Kidney (tissue), 22 donors: ENCODE results near the gene SRPK2. TPM values are rescaled to one million over a fixed set of nuclear protein-coding genes. Genes with fewer than 3 reads are reported as not detected.
"Not testable (repeated sequence)": the region's sequence is repeated elsewhere in the genome, so short reads cannot be mapped to it uniquely, and the experiment has no call there.

Experiments
- DNase-seq, 5 donors: peaks; one replicate each; pipeline ENCODE4 v3.0.0-alpha.2; 2013 to 2020
- FAIRE-seq: peaks from 2 replicates; lab custom pipeline; 2012; peaks lifted over from hg19 to GRCh38; lab: Jason Lieb, UNC
- H3K27ac ChIP-seq, 2 donors: one replicate each; pipeline ENCODE4 v1.7.0; 2013; ENCODE audit warnings: low read depth in 2 of 2, low read length in 2 of 2, inconsistent platforms in 1 of 2
- H3K27me3 ChIP-seq: one replicate; pipeline ENCODE4 v1.7.1; 2013; ENCODE audit warnings: low read length, inconsistent platforms; ENCODE audit not compliant: control insufficient read depth, insufficient read depth
- H3K36me3 ChIP-seq, 3 donors: one replicate each; pipeline versions ENCODE4 v1.7.0 to v1.7.1; 2013; ENCODE audit warnings: low read length in 3 of 3, control low read depth in 1 of 3, inconsistent platforms in 1 of 3; ENCODE audit not compliant: insufficient read depth in 3 of 3, control insufficient read depth in 2 of 3
- H3K4me1 ChIP-seq, 3 donors: one replicate each; pipeline versions ENCODE4 v1.7.0 to v1.7.1; 2013; ENCODE audit warnings: low read length in 3 of 3, inconsistent platforms in 1 of 3, low read depth in 1 of 3; ENCODE audit not compliant: control insufficient read depth in 2 of 3, insufficient read depth in 2 of 3
- H3K4me3 ChIP-seq, 3 donors: one replicate each; pipeline versions ENCODE4 v1.7.0 to v1.8.1; 2013; ENCODE audit warnings: low read length in 3 of 3, control low read depth in 1 of 3, inconsistent platforms in 1 of 3
- H3K9ac ChIP-seq, 3 donors: one replicate each; pipeline versions ENCODE4 v1.7.0 to v1.7.1; 2013; ENCODE audit warnings: low read length in 3 of 3, control low read depth in 1 of 3, inconsistent platforms in 1 of 3
- H3K9me3 ChIP-seq, 3 donors: one replicate each; pipeline versions ENCODE4 v1.7.0 to v1.7.1; 2013; ENCODE audit warnings: low read length in 3 of 3, control low read depth in 1 of 3, inconsistent platforms in 1 of 3; ENCODE audit not compliant: control insufficient read depth in 2 of 3, insufficient read depth in 1 of 3
- CTCF ChIP-seq: IDR thresholded peaks from 3 replicates; pipeline ENCODE4 v1.5.1; 2012; ENCODE audit warnings: mild to moderate bottlenecking, moderate library complexity, borderline replicate concordance; ENCODE audit not compliant: insufficient read depth; ENCODE audit errors: extremely low read depth
- intact Hi-C: fragments of 100-400 bp; cut with DNase I; formaldehyde crosslinking; loops from one replicate; pipeline ENCODE4 v1.11.1; 2022
- long read RNA-seq, 10 donors: library from polyadenylated mRNA in 1 of 10; unstranded in 1 of 10; transcript quantifications; one replicate each; pipeline ENCODE4 v2.0.0 and lab custom pipeline, GENCODE V29; 2021 to 2026
- polyA plus RNA-seq: library from polyadenylated mRNA; stranded (reverse); fragments of 350-450 nt; fragmentation: Illumina TruSeq; extraction: RNeasy Lipid Tissue Mini Kit (QIAGEN cat#74804); gene quantifications from one replicate; pipeline ENCODE4 v1.2.3, GENCODE V29; 2014; ENCODE audit warnings: low read depth, low replicate concordance; ENCODE audit not compliant: insufficient read depth
- total RNA-seq: library from RNA; stranded (reverse); fragmentation: NEBNext Ultra II Directional; extraction: Animal tissue kit (Norgen Biotek cat#: 25700); gene quantifications from one replicate; pipeline ENCODE4 v1.2.1, GENCODE V29; 2021
- donor health status: control.
- donor health status: control.
- donor health status: control.
- donor health status: control.
- donor health status: control.
- donor health status: DM: yes; HTN: yes; CAD: no.
- donor health status: Normal renal cell carcinoma (clear cell type).

The SRPK2 gene
- total RNA-seq (43.1 TPM), polyA plus RNA-seq (9.9 TPM)
- long read RNA-seq, donor 1, partial matches to known transcripts, result 12 of 12 reads
- long read RNA-seq, donor 1, other reads (novel, unspliced or antisense), result 0 of 12 reads
- long read RNA-seq, donor 2, partial matches to known transcripts, result 21 of 23 reads
- long read RNA-seq, donor 2, other reads (novel, unspliced or antisense), result 0 of 23 reads
- long read RNA-seq, donor 3, partial matches to known transcripts, result 12 of 13 reads
- long read RNA-seq, donor 3, other reads (novel, unspliced or antisense), result 0 of 13 reads
- long read RNA-seq, donor 4, partial matches to known transcripts, result 13 of 14 reads
- long read RNA-seq, donor 4, other reads (novel, unspliced or antisense), result 0 of 14 reads
- long read RNA-seq, donor 5, result 0 reads
- long read RNA-seq, donor 6, partial matches to known transcripts, result 5 of 5 reads
- long read RNA-seq, donor 6, other reads (novel, unspliced or antisense), result 0 of 5 reads
- long read RNA-seq, donor 7, partial matches to known transcripts, result 12 of 31 reads
- long read RNA-seq, donor 7, other reads (novel, unspliced or antisense), result 16 of 31 reads
- long read RNA-seq, donor 8, partial matches to known transcripts, result 11 of 12 reads
- long read RNA-seq, donor 8, other reads (novel, unspliced or antisense), result 0 of 12 reads
- long read RNA-seq, donor 9, partial matches to known transcripts, result 6 of 7 reads
- long read RNA-seq, donor 9, other reads (novel, unspliced or antisense), result 0 of 7 reads
- long read RNA-seq, donor 10, partial matches to known transcripts, result 16 of 20 reads
- long read RNA-seq, donor 10, other reads (novel, unspliced or antisense), result 0 of 20 reads

DNA sequence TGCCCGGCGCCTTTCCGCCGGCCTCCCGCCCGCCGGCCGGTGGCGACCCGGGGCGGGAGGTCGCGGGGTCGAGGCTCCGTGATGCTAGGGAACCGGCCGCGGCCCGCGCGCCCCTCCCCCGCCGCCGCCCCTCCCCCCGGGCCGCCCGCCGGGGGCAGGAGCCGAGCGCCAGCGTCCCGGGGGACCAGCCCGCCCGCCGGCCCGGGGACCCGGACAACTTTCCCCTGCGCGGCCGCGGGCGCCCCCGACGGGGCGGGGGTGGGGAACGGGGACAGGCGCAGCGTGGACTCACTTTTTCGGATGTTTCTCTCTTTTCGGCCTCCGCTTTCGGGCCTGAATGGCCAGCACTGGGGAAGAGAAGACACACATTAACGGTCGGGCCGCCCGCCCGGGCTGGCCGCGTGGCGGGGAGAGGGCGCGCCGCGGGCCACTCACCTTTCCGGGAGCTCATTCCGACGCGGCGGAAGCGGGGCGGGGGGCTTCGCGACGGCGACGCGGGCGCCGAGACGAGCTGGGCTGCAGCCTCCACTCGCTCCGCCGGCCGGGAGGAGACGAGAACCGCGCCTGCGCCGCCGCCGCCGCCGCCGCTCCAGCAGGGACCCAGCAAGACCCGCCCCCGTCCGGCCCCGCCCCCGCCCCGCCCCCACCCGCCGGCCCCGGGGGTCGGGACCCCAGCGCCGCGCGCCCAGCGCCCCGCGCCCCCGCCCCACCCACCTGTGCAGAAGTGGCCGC is at the start of gene SRPK2:
Gene SRPK2 (minus strand): TSS at position 566 of the 732 bp plus-strand sequence.
- Histone ChIP-seq H3K9ac (peak within 1 kb of the TSS; percentile 11 to 65 (median 36)), H3K27ac (peak within 1 kb of the TSS; percentile 43 to 65), H3K4me1 (peaks cover 0 to 7% (median 0%) of the 10 kb centered on the region in 3 donors), H3K9me3 (no peaks in the 10 kb centered on the region), H3K4me3 (peak within 1 kb of the TSS; percentile 67 to 76 (median 69)), H3K27me3 (no peaks in the 10 kb centered on the region), H3K36me3 (no peaks in the 10 kb centered on the region)
- no peak for TF ChIP-seq CTCF
- DNase-seq, result peak; percentile 86 to 93 (median 91)
- no peak for FAIRE-seq
- intact Hi-C loops, result no loop called here

DNA sequence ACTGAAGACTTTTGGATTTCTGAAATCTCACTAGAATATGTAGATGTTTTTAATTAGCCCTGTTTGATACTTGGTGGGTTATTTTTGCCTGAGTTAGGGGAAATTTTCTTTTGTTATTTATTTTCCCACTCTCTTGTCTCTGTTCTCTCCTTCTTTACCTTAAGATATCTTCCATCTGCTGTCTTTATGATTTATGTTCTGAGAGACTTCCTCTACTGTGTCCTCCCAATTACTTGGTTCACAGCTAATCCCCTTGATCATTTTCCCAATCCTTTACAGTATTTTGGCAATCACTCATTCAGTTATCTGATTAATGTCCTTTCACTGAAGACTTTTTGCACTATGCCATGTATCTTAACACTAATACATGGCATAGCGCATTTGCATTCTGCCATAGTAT is 49.5 kb upstream of the SRPK2 start:
- FAIRE-seq, result no peak
- Histone ChIP-seq H3K4me3 (no peak overlapping the region), H3K9ac (no peak overlapping the region), H3K27ac (no peak overlapping the region), H3K4me1 (no peaks in the 10 kb centered on the region), H3K36me3 (no peaks in the 10 kb centered on the region), H3K9me3 (no peaks in the 10 kb centered on the region), H3K27me3 (no peaks in the 10 kb centered on the region)
- TF ChIP-seq CTCF, result no peak
- DNase-seq, result no peak
- intact Hi-C loops, result no loop called here

GRCh38 chr7:105437356-105437755 is 48.6 kb upstream of the SRPK2 start:
- H3K9me3 ChIP-seq, intact Hi-C loops, H3K4me1 ChIP-seq, FAIRE-seq, H3K36me3 ChIP-seq, DNase-seq, H3K4me3 ChIP-seq, H3K27me3 ChIP-seq, H3K27ac ChIP-seq, H3K9ac ChIP-seq: not testable (repeated sequence)
